BJ (cell line): ENCODE results near the gene MICAL3. TPM values are rescaled to one million over a fixed set of nuclear protein-coding genes. Genes with fewer than 3 reads are reported as not detected.

Experiments used
- CTCF ChIA-PET: fragments of 350-600 bp; formaldehyde crosslinking; extraction: SDS; loops from one replicate; lab custom pipeline; 2021; ENCODE audit warnings: antibody characterized with exemption, inconsistent platforms; lab: Yijun Ruan, JAX
- POLR2A ChIA-PET: fragments of 300-600 bp; sonication (Branson Sonifier 250); formaldehyde crosslinking; extraction: SDS; loops from one replicate; lab custom pipeline; 2021; ENCODE audit warnings: antibody characterized with exemption; lab: Charles Lee
- DNase-seq: peaks from one replicate; pipeline ENCODE4 v3.0.0-alpha.2; 2011; ENCODE audit warnings: low read depth
- H3K27me3 ChIP-seq: 2 replicates; pipeline ENCODE4 v1.6.0; 2011; ENCODE audit warnings: low read length; ENCODE audit not compliant: control insufficient read depth, insufficient read depth
- H3K36me3 ChIP-seq: 2 replicates; pipeline ENCODE4 v1.5.1; 2011; ENCODE audit warnings: low read length; ENCODE audit not compliant: control insufficient read depth, insufficient read depth
- H3K4me3 ChIP-seq: 2 replicates; pipeline ENCODE4 v1.5.1; 2011; ENCODE audit warnings: low read depth, mild to moderate bottlenecking, control low read depth, low read length
- CTCF ChIP-seq: IDR thresholded peaks from 2 replicates; pipeline ENCODE4 v1.5.1; 2011; ENCODE audit warnings: low read depth, mild to moderate bottlenecking, control low read depth, inconsistent platforms, low read length, moderate library complexity; ENCODE audit not compliant: insufficient read depth
- polyA plus RNA-seq: library from polyadenylated mRNA; depleted of rRNA; stranded (reverse); fragments of >200 nt; gene quantifications from 2 replicates; pipeline ENCODE4 v1.2.3, GENCODE V29; 2011

MICAL3 gene
- polyA plus RNA-seq, 1 experiment, result 16.4 TPM

DNA sequence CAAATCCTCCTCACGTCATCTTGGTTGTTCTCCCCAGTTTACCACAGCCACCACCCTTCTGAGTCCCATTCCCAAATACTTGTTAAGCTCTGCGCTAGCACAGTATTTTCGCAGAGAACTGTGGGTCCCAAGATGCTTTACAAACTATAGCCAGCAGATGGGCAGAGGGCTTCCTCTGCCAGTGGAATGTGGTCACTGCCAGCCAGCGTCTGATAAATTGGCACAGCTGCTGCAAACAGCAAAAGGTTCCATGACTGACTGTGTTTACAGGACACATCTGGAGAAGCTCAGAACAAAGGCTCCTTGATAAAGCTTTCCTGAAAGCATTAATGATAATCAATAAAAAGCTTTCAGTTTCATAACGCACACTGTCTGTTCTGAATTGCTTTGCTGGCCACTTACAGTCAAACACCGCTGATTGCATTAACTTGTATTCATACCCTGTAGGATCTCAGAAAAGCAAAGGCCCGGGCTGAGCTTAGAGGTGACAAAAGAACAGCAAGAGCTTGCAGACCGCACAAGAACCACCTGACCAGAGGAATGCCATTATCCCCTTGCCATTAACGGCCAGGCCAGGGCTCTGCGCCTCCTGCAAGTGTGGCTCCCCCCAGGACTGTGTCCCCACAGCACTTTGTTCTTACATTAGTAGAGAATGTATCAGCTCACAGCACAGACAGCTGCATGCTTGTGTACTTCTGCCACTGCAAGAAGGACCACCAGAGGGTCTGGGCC, 120.6 kb downstream of the MICAL3 start:
- H3K4me3 ChIP-seq, result no peak overlapping the region
- ChIA-PET CTCF (interaction anchor here (0.6 to 1.7 kb wide), 7 partner anchors 11 to 186 kb away, joined by 3 to 5 read pairs (median 4); no protein-coding TSS in a partner anchor), POLR2A (interaction anchor here (0.5 kb wide), 1 partner anchor 15 kb away, joined by 5 read pairs; no protein-coding TSS in a partner anchor)
- H3K27me3 ChIP-seq, result no peaks in the 10 kb centered on the region
- TF ChIP-seq CTCF, result no peak
- no peak for DNase-seq
- peaks cover 15% of the 10 kb centered on the region for H3K36me3 ChIP-seq

GRCh38 chr22:17902960-17903359, 121.4 kb downstream of the MICAL3 start:
- no peak for DNase-seq
- CTCF ChIA-PET, result interaction anchor here (0.6 to 1.7 kb wide), 3 partner anchors 10 to 38 kb away, joined by 3 to 5 read pairs (median 3); no protein-coding TSS in a partner anchor
- H3K36me3 ChIP-seq, result peaks cover 18% of the 10 kb centered on the region
- POLR2A ChIA-PET, result no interaction called here
- H3K4me3 ChIP-seq, result no peak overlapping the region
- TF ChIP-seq CTCF, result no peak
- H3K27me3 ChIP-seq, result no peaks in the 10 kb centered on the region

DNA sequence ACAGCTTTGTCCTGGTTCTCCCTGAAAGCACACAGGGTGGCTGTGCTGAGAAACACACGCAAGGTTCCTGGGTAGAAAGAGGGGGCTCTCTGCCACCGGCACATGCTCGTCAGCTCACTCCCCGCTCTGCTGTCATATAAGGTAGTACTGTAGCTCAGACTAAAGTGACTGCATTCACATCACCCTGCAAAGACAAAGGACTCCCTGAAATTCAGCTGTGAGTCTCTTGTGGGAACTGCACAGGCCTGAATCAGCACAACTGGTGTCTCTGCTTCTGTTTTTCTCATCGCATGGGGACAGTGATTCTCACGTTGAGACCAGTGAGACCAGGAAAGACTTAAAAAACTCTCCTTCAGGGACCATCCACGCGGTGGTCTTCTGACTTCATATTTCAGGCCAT, 126.0 kb downstream of the MICAL3 start:
- ChIA-PET POLR2A (no interaction called here), CTCF (no interaction called here)
- no peak overlapping the region for H3K4me3 ChIP-seq
- no peak for DNase-seq
- no peak for TF ChIP-seq CTCF
- peaks cover 19% of the 10 kb centered on the region for H3K36me3 ChIP-seq
- no peaks in the 10 kb centered on the region for H3K27me3 ChIP-seq

GRCh38 chr22:17897858-17898257, 126.5 kb downstream of the MICAL3 start:
- H3K36me3 ChIP-seq, result peaks cover 19% of the 10 kb centered on the region
- H3K27me3 ChIP-seq, result no peaks in the 10 kb centered on the region
- ChIA-PET CTCF (no interaction called here), POLR2A (no interaction called here)
- no peak for DNase-seq
- no peak overlapping the region for H3K4me3 ChIP-seq
- TF ChIP-seq CTCF, result no peak

DNA sequence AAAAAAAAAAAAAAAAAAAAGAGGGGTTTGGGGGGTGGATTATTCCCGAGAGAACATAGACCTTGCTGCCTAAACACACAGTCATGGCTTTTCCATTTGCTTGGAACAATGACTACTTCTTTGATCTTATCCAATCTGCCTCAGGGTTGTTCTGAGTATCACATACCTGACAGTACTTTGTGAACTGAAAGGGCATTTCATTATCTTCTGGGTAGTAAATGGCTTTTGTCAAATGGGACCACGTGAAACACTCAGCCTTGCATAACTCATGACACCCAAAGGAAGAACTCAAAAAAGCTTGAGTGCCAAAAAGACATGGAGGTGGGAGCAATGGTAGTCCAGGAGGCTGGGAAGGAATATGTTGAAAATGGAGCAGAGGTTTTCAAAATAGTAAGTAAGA, 126.9 kb downstream of the MICAL3 start:
- Histone ChIP-seq H3K27me3 (no peaks in the 10 kb centered on the region), H3K4me3 (no peak overlapping the region), H3K36me3 (peaks cover 19% of the 10 kb centered on the region)
- ChIA-PET CTCF (no interaction called here), POLR2A (interaction anchor here (0.7 kb wide), 1 partner anchor 87 kb away, joined by 27 read pairs; no protein-coding TSS in a partner anchor)
- no peak for DNase-seq
- no peak for TF ChIP-seq CTCF
